Spleen (tissue), 7 donors: ENCODE results near the gene AXIN1.

ENCODE experiments used
- POLR2A ChIP-seq, 3 donors: fragments of 450-650 bp; IDR thresholded peaks; one replicate each; pipeline ENCODE4 v1.5.1; 2017; ENCODE audit warnings: antibody characterized with exemption in 3 of 3, mild to moderate bottlenecking in 1 of 3
- POLR2AphosphoS5 ChIP-seq, 3 donors: sonication (generic); formaldehyde crosslinking; IDR thresholded peaks; one replicate each; pipeline ENCODE4 v1.5.1; 2017; ENCODE audit warnings: antibody characterized with exemption in 3 of 3
- TF ChIP-seq, protein P1 (sequence below), 11 experiments: fragments of 200-600 bp in 7 of 11; fragments of 450-650 bp in 4 of 11; sonication (generic) in 4 of 11; IDR thresholded peaks in 8 of 11; conservative IDR thresholded peaks in 3 of 11; 1 replicate in 7 of 11; 2 replicates in 4 of 11; pipeline versions ENCODE4 v1.4.0 to v1.8.0; 2016 to 2021; ENCODE audit warnings: antibody characterized with exemption in 11 of 11, inconsistent platforms in 4 of 11, mild to moderate bottlenecking in 1 of 11
- donor health status: DM: no; HTN: no; CAD: no; lungs with moderate emphysema.
- donor health status: DM: no; HTN: no; CAD: no.
- donor health status: DM: no; HTN: no; CAD: no.

DNA sequence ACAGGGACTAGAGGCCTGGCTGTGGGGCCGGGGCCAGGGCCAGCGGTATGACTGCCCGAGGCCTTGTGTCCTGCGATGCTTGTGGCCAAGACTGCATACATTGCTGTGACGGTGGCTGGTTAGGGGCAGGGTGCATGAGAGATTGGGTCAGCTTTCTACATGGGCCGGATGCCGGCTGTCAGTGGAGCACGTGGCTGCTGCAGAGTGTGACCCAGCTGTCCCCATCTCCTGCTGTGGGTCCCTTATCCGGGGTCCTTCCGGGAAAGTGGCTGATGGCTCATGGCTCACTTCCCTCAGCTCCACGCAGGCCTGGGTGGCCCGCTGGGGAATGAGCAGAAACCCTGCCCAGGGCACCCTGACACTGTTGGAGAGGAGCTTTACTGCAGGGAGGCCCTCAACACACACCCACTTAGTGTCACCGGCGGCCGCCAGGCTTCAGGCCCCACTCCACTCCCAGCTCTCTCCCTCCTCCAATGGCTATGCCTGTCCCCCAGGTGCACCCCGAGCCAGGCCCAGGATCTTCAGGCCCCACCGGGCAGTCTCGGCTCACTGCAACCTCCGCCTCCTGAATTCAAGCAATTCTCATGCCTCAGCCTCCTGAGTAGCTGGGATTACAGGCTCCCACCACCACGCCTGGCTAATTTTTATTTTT lies 76.0 kb downstream of the AXIN1 start:
- TF ChIP-seq, protein P1, sequence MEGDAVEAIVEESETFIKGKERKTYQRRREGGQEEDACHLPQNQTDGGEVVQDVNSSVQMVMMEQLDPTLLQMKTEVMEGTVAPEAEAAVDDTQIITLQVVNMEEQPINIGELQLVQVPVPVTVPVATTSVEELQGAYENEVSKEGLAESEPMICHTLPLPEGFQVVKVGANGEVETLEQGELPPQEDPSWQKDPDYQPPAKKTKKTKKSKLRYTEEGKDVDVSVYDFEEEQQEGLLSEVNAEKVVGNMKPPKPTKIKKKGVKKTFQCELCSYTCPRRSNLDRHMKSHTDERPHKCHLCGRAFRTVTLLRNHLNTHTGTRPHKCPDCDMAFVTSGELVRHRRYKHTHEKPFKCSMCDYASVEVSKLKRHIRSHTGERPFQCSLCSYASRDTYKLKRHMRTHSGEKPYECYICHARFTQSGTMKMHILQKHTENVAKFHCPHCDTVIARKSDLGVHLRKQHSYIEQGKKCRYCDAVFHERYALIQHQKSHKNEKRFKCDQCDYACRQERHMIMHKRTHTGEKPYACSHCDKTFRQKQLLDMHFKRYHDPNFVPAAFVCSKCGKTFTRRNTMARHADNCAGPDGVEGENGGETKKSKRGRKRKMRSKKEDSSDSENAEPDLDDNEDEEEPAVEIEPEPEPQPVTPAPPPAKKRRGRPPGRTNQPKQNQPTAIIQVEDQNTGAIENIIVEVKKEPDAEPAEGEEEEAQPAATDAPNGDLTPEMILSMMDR (IDR thresholded peaks at IDR 0.05 in 8 of 11, conservative IDR thresholded peaks at IDR 0.05 in 3 of 11) = no peak
- no peak for TF ChIP-seq POLR2AphosphoS5 (IDR thresholded peaks at IDR 0.05)
- TF ChIP-seq POLR2A (IDR thresholded peaks at IDR 0.05) = no peak
